ENCODE measurements around the gene GRAMD1A.

GRAMD1A gene

GRCh38 chr19:35037716-35038622 is 37.8 kb downstream of the GRAMD1A start:
- no peak overlapping the region for H3K4me3 ChIP-seq (ENCODE audit: insufficient read length, low read depth)
- no peaks in the 10 kb centered on the region for H3K9me3 ChIP-seq (ENCODE audit: insufficient read depth, low read length)
- no peak for DNase-seq (ENCODE audit: low read depth, low spot score)
- H3K27me3 ChIP-seq (ENCODE audit: insufficient read depth, insufficient read length): no peaks in the 10 kb centered on the region
- H3K36me3 ChIP-seq (ENCODE audit: insufficient read depth, insufficient read length, low read length): peaks cover 27% of the 10 kb centered on the region
- H3K9ac ChIP-seq (ENCODE audit: insufficient read length, low read depth): no peak overlapping the region
- peaks cover 15% of the 10 kb centered on the region for H3K4me1 ChIP-seq (ENCODE audit: insufficient read depth, insufficient read length)
- TF ChIP-seq YY1 (IDR thresholded peaks at IDR 0.05; ENCODE audit: insufficient read depth, insufficient read length) (no peak), SUZ12 (IDR thresholded peaks at IDR 0.05; ENCODE audit: extremely low read depth, insufficient read depth, insufficient read length) (no peak)

- peaks cover 18% of the 10 kb centered on the region for H3K36me3 ChIP-seq (ENCODE audit: insufficient read depth, insufficient read length, low read length)
- no peaks in the 10 kb centered on the region for H3K27me3 ChIP-seq (ENCODE audit: insufficient read depth, insufficient read length)
- TF ChIP-seq YY1 (IDR thresholded peaks at IDR 0.05; ENCODE audit: insufficient read depth, insufficient read length): no peak
- TF ChIP-seq ZNF274 (IDR thresholded peaks at IDR 0.05; ENCODE audit: low read depth, low read length): no peak
- TF ChIP-seq SUZ12 (IDR thresholded peaks at IDR 0.05; ENCODE audit: extremely low read depth, insufficient read depth, insufficient read length): no peak
- H3K4me3 ChIP-seq (ENCODE audit: insufficient read length, low read depth): no peak overlapping the region
- no peak overlapping the region for H3K9ac ChIP-seq (ENCODE audit: insufficient read length, low read depth)
- no peaks in the 10 kb centered on the region for H3K9me3 ChIP-seq (ENCODE audit: insufficient read depth, low read length)
- no peak for DNase-seq (ENCODE audit: low read depth, low spot score)
- peaks cover 15% of the 10 kb centered on the region for H3K4me1 ChIP-seq (ENCODE audit: insufficient read depth, insufficient read length)
Observed at GRCh38 chr19:35038623-35039512, 38.7 kb downstream of the GRAMD1A start.

- no peaks in the 10 kb centered on the region for H3K9me3 ChIP-seq (ENCODE audit: insufficient read depth, low read length)
- peaks cover 12% of the 10 kb centered on the region for H3K4me1 ChIP-seq (ENCODE audit: insufficient read depth, insufficient read length)
- H3K9ac ChIP-seq (ENCODE audit: insufficient read length, low read depth): peak overlapping the region; percentile 67
- H3K27me3 ChIP-seq (ENCODE audit: insufficient read depth, insufficient read length): no peaks in the 10 kb centered on the region
- no peak for DNase-seq (ENCODE audit: low read depth, low spot score)
- H3K36me3 ChIP-seq (ENCODE audit: insufficient read depth, insufficient read length, low read length): peaks cover 7% of the 10 kb centered on the region
- TF ChIP-seq ZNF274 (IDR thresholded peaks at IDR 0.05; ENCODE audit: low read depth, low read length) (no peak), YY1 (IDR thresholded peaks at IDR 0.05; ENCODE audit: insufficient read depth, insufficient read length) (no peak)
- no peak overlapping the region for H3K4me3 ChIP-seq (ENCODE audit: insufficient read length, low read depth)
Observed at GRCh38 chr19:35039881-35040825, 40.0 kb downstream of the GRAMD1A start.

GRCh38 chr19:35040826-35041547 is 40.9 kb downstream of the GRAMD1A start:
- H3K27me3 ChIP-seq (ENCODE audit: insufficient read depth, insufficient read length): no peaks in the 10 kb centered on the region
- H3K4me3 ChIP-seq (ENCODE audit: insufficient read length, low read depth): peak overlapping the region; percentile 30
- H3K4me1 ChIP-seq (ENCODE audit: insufficient read depth, insufficient read length): peaks cover 12% of the 10 kb centered on the region
- H3K36me3 ChIP-seq (ENCODE audit: insufficient read depth, insufficient read length, low read length): peaks cover 7% of the 10 kb centered on the region
- H3K9me3 ChIP-seq (ENCODE audit: insufficient read depth, low read length): no peaks in the 10 kb centered on the region
- DNase-seq (ENCODE audit: low read depth, low spot score): no peak
- H3K9ac ChIP-seq (ENCODE audit: insufficient read length, low read depth): peak overlapping the region; percentile 67
- no peak for TF ChIP-seq YY1 (IDR thresholded peaks at IDR 0.05; ENCODE audit: insufficient read depth, insufficient read length)
- TF ChIP-seq SUZ12 (IDR thresholded peaks at IDR 0.05; ENCODE audit: extremely low read depth, insufficient read depth, insufficient read length): no peak
- no peak for TF ChIP-seq ZNF274 (IDR thresholded peaks at IDR 0.05; ENCODE audit: low read depth, low read length)

- peak within 1 kb of the TSS; percentile 72 for H3K9ac ChIP-seq (ENCODE audit: insufficient read length, low read depth)
- H3K4me3 ChIP-seq (ENCODE audit: insufficient read length, low read depth): peak within 1 kb of the TSS; percentile 30
Observed at GRCh38 chr19:35041548-35042055, 41.5 kb downstream of the GRAMD1A start, which contains the start of gene HPN. Gene HPN (plus strand): TSS chr19:35041721. CDS start chr19:35042507, 786 bp downstream.

More at GRCh38 chr19:35041548-35042055, 41.5 kb downstream of the GRAMD1A start, which contains the start of gene HPN:
- no peak for DNase-seq (ENCODE audit: low read depth, low spot score)
- peaks cover 7% of the 10 kb centered on the region for H3K36me3 ChIP-seq (ENCODE audit: insufficient read depth, insufficient read length, low read length)
- peaks cover 12% of the 10 kb centered on the region for H3K4me1 ChIP-seq (ENCODE audit: insufficient read depth, insufficient read length)
- H3K27me3 ChIP-seq (ENCODE audit: insufficient read depth, insufficient read length): no peaks in the 10 kb centered on the region
- TF ChIP-seq SUZ12 (IDR thresholded peaks at IDR 0.05; ENCODE audit: extremely low read depth, insufficient read depth, insufficient read length) (no peak), YY1 (IDR thresholded peaks at IDR 0.05; ENCODE audit: insufficient read depth, insufficient read length) (no peak), ZNF274 (IDR thresholded peaks at IDR 0.05; ENCODE audit: low read depth, low read length) (no peak)
- no peaks in the 10 kb centered on the region for H3K9me3 ChIP-seq (ENCODE audit: insufficient read depth, low read length)
